IMR-90 (cell line): ENCODE data around the gene PPP1R14C. TPM values are rescaled to one million over a fixed set of nuclear protein-coding genes. Genes with fewer than 3 reads are reported as not detected.

Source experiments
- ATAC-seq: fragments of 200-7000 bp; cut with Tn5 transposase; 2 replicates; pipeline ENCODE4 v1.9.1; 2020; ENCODE audit warnings: low read depth, mild to moderate bottlenecking, moderate library complexity
- BruUV-seq: library from RNA; stranded (reverse); fragments of 400-500 nt; replicated peaks from 2 replicates; lab custom pipeline; 2021; lab: Mats Ljungman, UMichigan
- CTCF ChIA-PET: fragments of 300-600 bp; formaldehyde crosslinking; extraction: SDS; loops from one replicate; lab custom pipeline; 2021; ENCODE audit warnings: antibody characterized with exemption; lab: Yijun Ruan, JAX
- POLR2A ChIA-PET: fragments of 300-600 bp; sonication (Branson Sonifier 250); formaldehyde crosslinking; loops from one replicate; lab custom pipeline; 2022; ENCODE audit warnings: antibody characterized with exemption; ENCODE audit not compliant: unreplicated experiment; lab: Charles Lee
- DNase-seq: peaks from one replicate; pipeline ENCODE4 v3.0.0; 2013
- H2AFZ ChIP-seq: replicated peaks from 2 replicates; pipeline ENCODE3; 2013; ENCODE audit warnings: low read length, mild to moderate bottlenecking; ENCODE audit not compliant: poor library complexity
- H2AK5ac ChIP-seq: 2 replicates; pipeline ENCODE4 v1.6.1; 2013; ENCODE audit warnings: low read depth, low read length, inconsistent platforms
- H2AK9ac ChIP-seq: replicated peaks from 2 replicates; pipeline ENCODE3; 2013; ENCODE audit warnings: mild to moderate bottlenecking, low read depth, low read length, moderate library complexity; ENCODE audit not compliant: poor library complexity
- H2BK120ac ChIP-seq: 2 replicates; pipeline ENCODE4 v1.6.1; 2013; ENCODE audit warnings: low read depth, low read length, inconsistent platforms
- H2BK15ac ChIP-seq: 3 replicates; pipeline ENCODE4 v1.6.1; 2013; ENCODE audit warnings: low read depth, low read length, inconsistent platforms
- H2BK20ac ChIP-seq: 2 replicates; pipeline ENCODE4 v1.6.1; 2013; ENCODE audit warnings: low read depth, mild to moderate bottlenecking, inconsistent platforms, low read length, moderate library complexity
- H2BK5ac ChIP-seq: 2 replicates; pipeline ENCODE4 v1.6.1; 2013; ENCODE audit warnings: mild to moderate bottlenecking, low read depth, low read length, inconsistent platforms; ENCODE audit not compliant: poor library complexity, severe bottlenecking
- H3K14ac ChIP-seq: replicated peaks from 2 replicates; pipeline ENCODE4 v1.6.1; 2013; ENCODE audit warnings: low read depth, low read length, inconsistent platforms
- H3K18ac ChIP-seq: 2 replicates; pipeline ENCODE4 v1.6.1; 2013; ENCODE audit warnings: low read depth, low read length, control low read depth
- H3K23ac ChIP-seq: 2 replicates; pipeline ENCODE4 v1.6.1; 2013; ENCODE audit warnings: low read depth, low read length, inconsistent platforms
- H3K27ac ChIP-seq: 2 replicates; pipeline ENCODE4 v1.5.1; 2013; ENCODE audit warnings: mild to moderate bottlenecking, control low read depth, low read length; ENCODE audit not compliant: insufficient read depth
- H3K27me3 ChIP-seq: 2 replicates; pipeline ENCODE4 v1.6.1; 2013; ENCODE audit warnings: low read length; ENCODE audit not compliant: control insufficient read depth, insufficient read depth
- H3K36me3 ChIP-seq: 2 replicates; pipeline ENCODE4 v1.6.1; 2013; ENCODE audit warnings: low read length, mixed read lengths; ENCODE audit not compliant: control insufficient read depth, insufficient read depth
- H3K4ac ChIP-seq: 2 replicates; pipeline ENCODE4 v1.6.1; 2013; ENCODE audit warnings: low read depth, low read length, inconsistent platforms
- H3K4me1 ChIP-seq: 2 replicates; pipeline ENCODE4 v1.6.1; 2013; ENCODE audit warnings: low read length, mixed read lengths; ENCODE audit not compliant: control insufficient read depth, insufficient read depth
- H3K4me2 ChIP-seq: 2 replicates; pipeline ENCODE4 v1.6.1; 2013; ENCODE audit warnings: low read depth, mild to moderate bottlenecking, control low read depth, low read length, moderate library complexity
- H3K4me3 ChIP-seq: 2 replicates; pipeline ENCODE4 v1.5.1; 2013; ENCODE audit warnings: low read depth, mild to moderate bottlenecking, control low read depth, low read length, moderate library complexity; ENCODE audit not compliant: insufficient read depth
- H3K56ac ChIP-seq: 2 replicates; pipeline ENCODE4 v1.6.1; 2013; ENCODE audit warnings: low read length, inconsistent platforms; ENCODE audit not compliant: insufficient read depth; ENCODE audit errors: extremely low read depth
- H3K79me1 ChIP-seq, 2 experiments: 2 replicates each; pipeline ENCODE4 v1.6.1; 2013; ENCODE audit warnings: low read length in 2 of 2, inconsistent platforms in 1 of 2, low read depth in 1 of 2
- H3K9ac ChIP-seq: 2 replicates; pipeline ENCODE4 v1.6.1; 2013; ENCODE audit warnings: low read depth, low read length, control low read depth
- H3K9me1 ChIP-seq: 2 replicates; pipeline ENCODE4 v1.6.1; 2013; ENCODE audit warnings: low read length, inconsistent platforms; ENCODE audit not compliant: insufficient read depth
- H3K9me3 ChIP-seq: 2 replicates; pipeline ENCODE4 v1.6.1; 2013; ENCODE audit warnings: low read length; ENCODE audit not compliant: control insufficient read depth, insufficient read depth
- H4K20me1 ChIP-seq: 2 replicates; pipeline ENCODE4 v1.6.1; 2013; ENCODE audit warnings: low read length, inconsistent platforms; ENCODE audit not compliant: insufficient read depth
- H4K5ac ChIP-seq: 2 replicates; pipeline ENCODE4 v1.6.1; 2013; ENCODE audit warnings: mild to moderate bottlenecking, low read depth, low read length, control low read depth
- H4K8ac ChIP-seq, 2 experiments: 2 replicates each; pipeline ENCODE4 v1.6.1; 2013; ENCODE audit warnings: low read depth in 2 of 2, low read length in 2 of 2, control low read depth in 1 of 2, inconsistent platforms in 1 of 2
- H4K91ac ChIP-seq: 2 replicates; pipeline ENCODE4 v1.6.1; 2013; ENCODE audit warnings: low read depth, low read length, inconsistent platforms; ENCODE audit not compliant: insufficient read depth
- CHD1 ChIP-seq: IDR thresholded peaks from 2 replicates; pipeline ENCODE4 v1.6.1; 2012; ENCODE audit warnings: low read depth, low read length, improper control_type of control experiment
- MAZ ChIP-seq: IDR thresholded peaks from 2 replicates; pipeline ENCODE4 v1.6.1; 2012; ENCODE audit warnings: low read depth, mild to moderate bottlenecking, low read length, improper control_type of control experiment, moderate library complexity, borderline replicate concordance
- MXI1 ChIP-seq: IDR thresholded peaks from 2 replicates; pipeline ENCODE4 v1.6.1; 2012; ENCODE audit warnings: low read depth, mild to moderate bottlenecking, low read length, moderate library complexity, borderline replicate concordance
- POLR2A ChIP-seq: IDR thresholded peaks from 2 replicates; pipeline ENCODE4 v1.6.1; 2012; ENCODE audit warnings: mild to moderate bottlenecking, low read depth, low read length
- RCOR1 ChIP-seq: IDR thresholded peaks from 2 replicates; pipeline ENCODE4 v1.6.1; 2012; ENCODE audit warnings: mild to moderate bottlenecking, low read length, improper control_type of control experiment; ENCODE audit not compliant: insufficient replicate concordance
- SMC3 ChIP-seq: fragments of 150-350 bp; IDR thresholded peaks from 2 replicates; pipeline ENCODE4 v1.6.1; 2016; ENCODE audit warnings: low read depth, mild to moderate bottlenecking, antibody characterized with exemption, low read length, moderate library complexity
- WGBS, 2 experiments: methylation state at CpG; one replicate each; pipeline versions ENCODE4 v1.1.5 to v1.1.7; 2013; ENCODE audit warnings: missing lambda C conversion rate in 2 of 2; ENCODE audit not compliant: insufficient read length in 1 of 2; ENCODE audit errors: extremely low coverage in 2 of 2; 5-methylcytosine and 5-hydroxymethylcytosine counted together
- dilution Hi-C: fragments of 300-500 bp; cut with HindIII; formaldehyde crosslinking; loops from one replicate; pipeline ENCODE4 v1.14.3; 2018; ENCODE audit warnings: low sequenced_read_pairs; ENCODE audit not compliant: unreplicated experiment
- in situ Hi-C: fragments of 300-500 bp; cut with MboI; formaldehyde crosslinking; loops from 3 replicates; pipeline ENCODE4 v1.14.3; 2019; ENCODE audit warnings: low sequenced_read_pairs, inconsistent platforms, mixed read lengths
- intact Hi-C: fragments of 100-400 bp; cut with micrococcal nuclease; formaldehyde crosslinking; loops from 2 replicates; pipeline ENCODE4 v1.10.0; 2022
- polyA plus RNA-seq, 3 experiments: library from polyadenylated mRNA; depleted of rRNA; stranded (reverse); fragments of >200 nt; gene quantifications; 2 replicates each; pipeline ENCODE4 v1.2.3, GENCODE V29; 2012; ENCODE audit warnings: low replicate concordance in 1 of 3
- total RNA-seq: library from RNA; depleted of rRNA; stranded (reverse); fragments of >200 nt; gene quantifications from 2 replicates; pipeline ENCODE4 v1.2.3, GENCODE V29; 2012

The PPP1R14C gene
- total and polyA plus RNA-seq, 2 of the 4 experiments (the other 2 are of a cell fraction): not detected

- H3K27ac ChIP-seq: no peak overlapping the region
- in situ Hi-C loops: no loop called here
Observed at GRCh38 chr6:150270330-150271052, 127.6 kb downstream of the PPP1R14C start.

More at GRCh38 chr6:150270330-150271052, 127.6 kb downstream of the PPP1R14C start:
- H4K20me1 ChIP-seq: no peaks in the 10 kb centered on the region
- ATAC-seq (no peak), DNase-seq (no peak)
- no peak overlapping the region for H4K8ac ChIP-seq
- H3K9me1 ChIP-seq: peaks cover 10% of the 10 kb centered on the region
- H3K4me2 ChIP-seq: no peak overlapping the region
- no TSS peak for BruUV-seq
- no peak overlapping the region for H2AK9ac ChIP-seq
- no peak overlapping the region for H2AK5ac ChIP-seq
- H3K9ac ChIP-seq: no peak overlapping the region
- no peak overlapping the region for H2BK120ac ChIP-seq
- H3K4me3 ChIP-seq: no peak overlapping the region
- H4K5ac ChIP-seq: no peak overlapping the region
- ChIA-PET POLR2A (no interaction called here), CTCF (no interaction called here)
- H3K36me3 ChIP-seq: no peaks in the 10 kb centered on the region
- intact Hi-C loops: no loop called here
- no peak overlapping the region for H2BK20ac ChIP-seq
- dilution Hi-C loops: no loop called here
- H3K18ac ChIP-seq: no peak overlapping the region
- TF ChIP-seq POLR2A (no peak), RCOR1 (no peak), SMC3 (no peak), MXI1 (no peak), MAZ (no peak), CHD1 (no peak)
- H3K14ac ChIP-seq: no peak overlapping the region
- H3K56ac ChIP-seq: no peak overlapping the region
- H3K23ac ChIP-seq: no peak overlapping the region
- H3K4me1 ChIP-seq: peaks cover 10% of the 10 kb centered on the region
- no peak overlapping the region for H2BK5ac ChIP-seq
- WGBS, 2 experiments: 80% methylated on average over 2 of the region's 9 CpGs; no CpG with 5 or more reads in 1 of the 2 experiments
- no peaks in the 10 kb centered on the region for H3K9me3 ChIP-seq
- no peak overlapping the region for H4K91ac ChIP-seq
- no peaks in the 10 kb centered on the region; the same call in 1 of the 2 replicates for H3K27me3 ChIP-seq
- no peak overlapping the region for H3K4ac ChIP-seq
- H3K79me1 ChIP-seq: no peaks in the 10 kb centered on the region
- H2AFZ ChIP-seq: no peak overlapping the region
- no peak overlapping the region for H2BK15ac ChIP-seq
